ENCODE measurements around the gene RIMS1. TPM values are rescaled to one million over a fixed set of nuclear protein-coding genes. Genes with fewer than 3 reads are reported as not detected.

The RIMS1 gene
- total RNA-seq, 1 experiment from 2014 or later, result 0.08 TPM

- Histone ChIP-seq H3K27me3 (replicated peaks) (no peaks in the 10 kb centered on the region), H3K36me3 (no peaks in the 10 kb centered on the region), H3K27ac (no peak overlapping the region), H3K4me3 (no peak overlapping the region), H3K4me1 (replicated peaks) (peaks cover 15% of the 10 kb centered on the region), H3K9me3 (replicated peaks) (no peaks in the 10 kb centered on the region)
- no peak for DNase-seq (ENCODE audit: low read depth in 1 of 2, low spot score in 2 of 2)
Observed at GRCh38 chr6:72413884-72414283, 527.5 kb downstream of the RIMS1 start.

GRCh38 chr6:72414657-72415056, 528.3 kb downstream of the RIMS1 start:
- no peak overlapping the region for H3K27ac ChIP-seq
- no peaks in the 10 kb centered on the region for H3K36me3 ChIP-seq
- H3K4me3 ChIP-seq, result no peak overlapping the region
- DNase-seq (ENCODE audit: low read depth in 1 of 2, low spot score in 2 of 2), result no peak
- H3K9me3 ChIP-seq (replicated peaks), result no peaks in the 10 kb centered on the region
- H3K4me1 ChIP-seq (replicated peaks), result peaks cover 15% of the 10 kb centered on the region
- H3K27me3 ChIP-seq (replicated peaks), result no peaks in the 10 kb centered on the region

- Histone ChIP-seq H3K27ac (no peak overlapping the region), H3K36me3 (no peaks in the 10 kb centered on the region), H3K27me3 (replicated peaks) (no peaks in the 10 kb centered on the region), H3K9me3 (replicated peaks) (no peaks in the 10 kb centered on the region), H3K4me1 (replicated peaks) (peaks cover 15% of the 10 kb centered on the region), H3K4me3 (no peak overlapping the region)
- no peak for DNase-seq (ENCODE audit: low read depth in 1 of 2, low spot score in 2 of 2)
Observed at GRCh38 chr6:72416744-72417465, 530.6 kb downstream of the RIMS1 start.

- no peak for DNase-seq (ENCODE audit: low read depth in 1 of 2, low spot score in 2 of 2)
- no peaks in the 10 kb centered on the region for H3K9me3 ChIP-seq (replicated peaks)
- no peaks in the 10 kb centered on the region for H3K36me3 ChIP-seq
- H3K4me3 ChIP-seq, result no peak overlapping the region
- peaks cover 15% of the 10 kb centered on the region for H3K4me1 ChIP-seq (replicated peaks)
- H3K27me3 ChIP-seq (replicated peaks), result no peaks in the 10 kb centered on the region
- 0 out of 2 replicates have a peak overlapping the region, but pooled peaks have one; percentile 5 for H3K27ac ChIP-seq
Observed at GRCh38 chr6:72417759-72418158, 531.4 kb downstream of the RIMS1 start.

GRCh38 chr6:72418495-72418894, 532.1 kb downstream of the RIMS1 start:
- DNase-seq (ENCODE audit: low read depth in 1 of 2, low spot score in 2 of 2), result peak; percentile 38 to 69
- H3K9me3 ChIP-seq (replicated peaks), result no peaks in the 10 kb centered on the region
- no peaks in the 10 kb centered on the region for H3K36me3 ChIP-seq
- H3K27ac ChIP-seq, result 0 out of 2 replicates have a peak overlapping the region, but pooled peaks have one; percentile 5
- H3K4me3 ChIP-seq, result no peak overlapping the region
- no peaks in the 10 kb centered on the region for H3K27me3 ChIP-seq (replicated peaks)
- H3K4me1 ChIP-seq (replicated peaks), result peaks cover 15% of the 10 kb centered on the region

GRCh38 chr6:72419966-72420365, 533.6 kb downstream of the RIMS1 start:
- no peak overlapping the region for H3K27ac ChIP-seq
- no peaks in the 10 kb centered on the region for H3K27me3 ChIP-seq (replicated peaks)
- H3K4me3 ChIP-seq, result no peak overlapping the region
- no peak for DNase-seq (ENCODE audit: low read depth in 1 of 2, low spot score in 2 of 2)
- H3K4me1 ChIP-seq (replicated peaks), result peaks cover 9% of the 10 kb centered on the region
- no peaks in the 10 kb centered on the region for H3K36me3 ChIP-seq
- H3K9me3 ChIP-seq (replicated peaks), result no peaks in the 10 kb centered on the region

- Histone ChIP-seq H3K27ac (no peak overlapping the region), H3K4me3 (no peak overlapping the region), H3K27me3 (replicated peaks) (no peaks in the 10 kb centered on the region), H3K36me3 (no peaks in the 10 kb centered on the region), H3K9me3 (replicated peaks) (no peaks in the 10 kb centered on the region), H3K4me1 (replicated peaks) (peaks cover 9% of the 10 kb centered on the region)
- DNase-seq (ENCODE audit: low read depth in 1 of 2, low spot score in 2 of 2), result no peak
Observed at GRCh38 chr6:72420409-72420808, 534.1 kb downstream of the RIMS1 start.

- Histone ChIP-seq H3K4me1 (replicated peaks) (peaks cover 9% of the 10 kb centered on the region), H3K27me3 (replicated peaks) (no peaks in the 10 kb centered on the region), H3K9me3 (replicated peaks) (no peaks in the 10 kb centered on the region), H3K4me3 (no peak overlapping the region), H3K36me3 (no peaks in the 10 kb centered on the region), H3K27ac (no peak overlapping the region)
- DNase-seq (ENCODE audit: low read depth in 1 of 2, low spot score in 2 of 2), result no peak
Observed at GRCh38 chr6:72421387-72421786, 535.0 kb downstream of the RIMS1 start.

GRCh38 chr6:72422171-72422570, 535.8 kb downstream of the RIMS1 start:
- H3K27ac ChIP-seq, result no peak overlapping the region
- no peak for DNase-seq (ENCODE audit: low read depth in 1 of 2, low spot score in 2 of 2)
- H3K9me3 ChIP-seq (replicated peaks), result no peaks in the 10 kb centered on the region
- no peaks in the 10 kb centered on the region for H3K27me3 ChIP-seq (replicated peaks)
- H3K4me1 ChIP-seq (replicated peaks), result peaks cover 9% of the 10 kb centered on the region
- H3K36me3 ChIP-seq, result no peaks in the 10 kb centered on the region
- no peak overlapping the region for H3K4me3 ChIP-seq

- no peak overlapping the region for H3K4me3 ChIP-seq
- no peak overlapping the region for H3K27ac ChIP-seq
- no peaks in the 10 kb centered on the region for H3K27me3 ChIP-seq (replicated peaks)
- H3K4me1 ChIP-seq (replicated peaks), result no peaks in the 10 kb centered on the region
- DNase-seq (ENCODE audit: low read depth in 1 of 2, low spot score in 2 of 2), result no peak
- H3K36me3 ChIP-seq, result no peaks in the 10 kb centered on the region
- H3K9me3 ChIP-seq (replicated peaks), result no peaks in the 10 kb centered on the region
Observed at GRCh38 chr6:72424476-72424875, 538.1 kb downstream of the RIMS1 start.

- no peak overlapping the region for H3K4me3 ChIP-seq
- H3K27me3 ChIP-seq (replicated peaks), result no peaks in the 10 kb centered on the region
- no peaks in the 10 kb centered on the region for H3K36me3 ChIP-seq
- H3K27ac ChIP-seq, result no peak overlapping the region
- no peaks in the 10 kb centered on the region for H3K9me3 ChIP-seq (replicated peaks)
- DNase-seq (ENCODE audit: low read depth in 1 of 2, low spot score in 2 of 2), result no peak
- H3K4me1 ChIP-seq (replicated peaks), result no peaks in the 10 kb centered on the region
Observed at GRCh38 chr6:72425003-72425681, 538.8 kb downstream of the RIMS1 start.

GRCh38 chr6:72440611-72441010, 554.3 kb downstream of the RIMS1 start:
- Histone ChIP-seq H3K4me1 (replicated peaks) (no peaks in the 10 kb centered on the region), H3K27me3 (replicated peaks) (peaks cover 4% of the 10 kb centered on the region; the same call in 1 of the 2 replicates), H3K4me3 (no peak overlapping the region), H3K27ac (no peak overlapping the region), H3K9me3 (replicated peaks) (no peaks in the 10 kb centered on the region; the same call in 1 of the 2 replicates), H3K36me3 (no peaks in the 10 kb centered on the region)
- DNase-seq (ENCODE audit: low read depth in 1 of 2, low spot score in 2 of 2), result no peak

- no peak for DNase-seq (ENCODE audit: low read depth in 1 of 2, low spot score in 2 of 2)
Observed at GRCh38 chr6:72446430-72446829, 560.1 kb downstream of the RIMS1 start.

More at GRCh38 chr6:72446430-72446829, 560.1 kb downstream of the RIMS1 start:
- Histone ChIP-seq H3K36me3 (no peaks in the 10 kb centered on the region), H3K9me3 (replicated peaks) (no peaks in the 10 kb centered on the region; the same call in 1 of the 2 replicates), H3K27ac (no peak overlapping the region), H3K27me3 (replicated peaks) (no peaks in the 10 kb centered on the region; the same call in 1 of the 2 replicates), H3K4me3 (no peak overlapping the region), H3K4me1 (replicated peaks) (no peaks in the 10 kb centered on the region)

Data from SJSA1 (cell line).